GM12872 (cell line): Measurements from ENCODE around the gene CERS6.

Experiments
- TF ChIP-seq, protein P1 (sequence below): IDR thresholded peaks from 3 replicates; pipeline ENCODE4 v1.5.1; 2011; ENCODE audit warnings: low read depth, mild to moderate bottlenecking, low read length, moderate library complexity; ENCODE audit not compliant: insufficient read depth

CERS6 gene

DNA sequence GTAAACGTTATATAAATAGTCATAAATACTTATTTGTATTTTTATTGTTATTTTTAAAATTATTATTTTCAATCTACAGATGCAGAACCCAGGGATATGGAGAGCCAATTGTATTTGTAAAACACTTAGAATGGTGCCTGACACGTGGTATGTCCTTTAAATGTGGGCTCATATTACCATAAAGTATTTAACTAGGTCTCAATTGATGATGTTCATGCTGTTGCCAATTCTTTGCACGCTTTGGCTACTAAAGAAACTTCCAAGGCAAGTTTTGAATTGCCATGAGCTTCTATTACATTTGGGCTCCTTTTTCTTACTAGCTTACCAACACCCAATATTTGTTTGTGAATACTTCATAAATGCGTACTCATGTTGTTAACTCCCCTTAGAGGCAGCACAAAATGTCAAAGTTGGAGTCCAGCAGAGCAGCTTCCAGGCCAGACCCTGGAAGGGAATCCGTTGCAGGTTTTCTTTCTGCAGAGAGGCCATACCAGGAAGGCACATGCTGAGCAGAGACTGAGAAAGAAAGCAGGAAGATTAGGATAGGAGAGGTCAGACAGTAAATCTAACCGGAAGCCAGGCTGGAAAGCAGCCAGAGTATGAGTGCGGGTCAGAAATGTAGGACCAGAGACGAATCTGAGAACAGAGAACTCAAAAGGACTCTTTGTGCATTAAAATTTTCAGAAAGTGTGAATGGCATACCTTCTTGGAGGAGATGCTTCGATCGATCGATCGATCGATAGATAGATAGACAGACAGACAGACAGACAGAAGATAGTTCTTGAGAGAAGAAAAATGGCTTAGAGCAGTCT lies 342.2 kb downstream of the CERS6 start:
- TF ChIP-seq, protein P1, sequence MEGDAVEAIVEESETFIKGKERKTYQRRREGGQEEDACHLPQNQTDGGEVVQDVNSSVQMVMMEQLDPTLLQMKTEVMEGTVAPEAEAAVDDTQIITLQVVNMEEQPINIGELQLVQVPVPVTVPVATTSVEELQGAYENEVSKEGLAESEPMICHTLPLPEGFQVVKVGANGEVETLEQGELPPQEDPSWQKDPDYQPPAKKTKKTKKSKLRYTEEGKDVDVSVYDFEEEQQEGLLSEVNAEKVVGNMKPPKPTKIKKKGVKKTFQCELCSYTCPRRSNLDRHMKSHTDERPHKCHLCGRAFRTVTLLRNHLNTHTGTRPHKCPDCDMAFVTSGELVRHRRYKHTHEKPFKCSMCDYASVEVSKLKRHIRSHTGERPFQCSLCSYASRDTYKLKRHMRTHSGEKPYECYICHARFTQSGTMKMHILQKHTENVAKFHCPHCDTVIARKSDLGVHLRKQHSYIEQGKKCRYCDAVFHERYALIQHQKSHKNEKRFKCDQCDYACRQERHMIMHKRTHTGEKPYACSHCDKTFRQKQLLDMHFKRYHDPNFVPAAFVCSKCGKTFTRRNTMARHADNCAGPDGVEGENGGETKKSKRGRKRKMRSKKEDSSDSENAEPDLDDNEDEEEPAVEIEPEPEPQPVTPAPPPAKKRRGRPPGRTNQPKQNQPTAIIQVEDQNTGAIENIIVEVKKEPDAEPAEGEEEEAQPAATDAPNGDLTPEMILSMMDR, result no peak

DNA sequence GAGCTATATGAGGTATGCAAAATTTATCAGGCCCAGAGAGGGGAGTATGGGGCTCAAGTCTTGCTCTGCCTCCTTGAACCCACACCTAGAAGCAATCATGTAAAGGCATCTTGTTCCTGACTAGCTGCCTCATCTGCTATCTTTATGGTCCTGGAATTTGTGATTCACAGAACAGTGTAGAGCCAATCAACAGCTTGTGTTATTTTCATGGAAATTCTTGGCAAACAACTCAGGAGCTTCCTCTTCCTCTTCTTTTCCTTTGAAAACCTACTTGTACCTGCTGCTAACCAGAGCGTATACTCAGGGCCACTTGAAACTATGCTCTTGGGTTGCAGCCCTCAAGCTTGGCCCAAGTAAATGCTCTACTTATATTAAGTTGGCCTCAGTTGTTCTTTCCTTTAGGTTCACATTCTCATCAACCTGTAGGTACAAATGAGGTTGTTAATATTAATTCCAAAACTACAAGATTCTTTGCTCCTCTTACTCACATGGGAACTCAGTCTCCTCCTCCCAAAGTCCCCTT lies 342.9 kb downstream of the CERS6 start:
- TF ChIP-seq, protein P1, result no peak

DNA sequence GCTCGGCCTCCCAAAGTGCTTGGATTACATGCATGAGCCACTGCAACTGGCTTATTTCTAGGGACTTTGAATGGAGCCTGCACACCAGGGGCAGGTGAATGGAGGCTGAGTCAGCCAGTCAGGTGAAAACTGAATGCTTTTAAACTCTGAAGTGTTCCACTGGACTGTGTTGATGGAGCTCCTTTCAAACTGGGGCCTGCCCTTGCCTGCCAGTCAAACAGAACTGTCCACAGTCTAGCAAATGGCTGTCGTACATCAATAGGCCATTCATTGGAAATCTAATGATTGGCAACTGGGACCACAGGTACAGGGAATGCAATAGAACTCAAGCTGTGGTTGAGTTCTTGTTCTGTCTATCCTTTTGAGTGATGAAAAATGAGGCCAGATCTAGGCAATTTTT lies 345.4 kb downstream of the CERS6 start:
- TF ChIP-seq, protein P1, result no peak

DNA sequence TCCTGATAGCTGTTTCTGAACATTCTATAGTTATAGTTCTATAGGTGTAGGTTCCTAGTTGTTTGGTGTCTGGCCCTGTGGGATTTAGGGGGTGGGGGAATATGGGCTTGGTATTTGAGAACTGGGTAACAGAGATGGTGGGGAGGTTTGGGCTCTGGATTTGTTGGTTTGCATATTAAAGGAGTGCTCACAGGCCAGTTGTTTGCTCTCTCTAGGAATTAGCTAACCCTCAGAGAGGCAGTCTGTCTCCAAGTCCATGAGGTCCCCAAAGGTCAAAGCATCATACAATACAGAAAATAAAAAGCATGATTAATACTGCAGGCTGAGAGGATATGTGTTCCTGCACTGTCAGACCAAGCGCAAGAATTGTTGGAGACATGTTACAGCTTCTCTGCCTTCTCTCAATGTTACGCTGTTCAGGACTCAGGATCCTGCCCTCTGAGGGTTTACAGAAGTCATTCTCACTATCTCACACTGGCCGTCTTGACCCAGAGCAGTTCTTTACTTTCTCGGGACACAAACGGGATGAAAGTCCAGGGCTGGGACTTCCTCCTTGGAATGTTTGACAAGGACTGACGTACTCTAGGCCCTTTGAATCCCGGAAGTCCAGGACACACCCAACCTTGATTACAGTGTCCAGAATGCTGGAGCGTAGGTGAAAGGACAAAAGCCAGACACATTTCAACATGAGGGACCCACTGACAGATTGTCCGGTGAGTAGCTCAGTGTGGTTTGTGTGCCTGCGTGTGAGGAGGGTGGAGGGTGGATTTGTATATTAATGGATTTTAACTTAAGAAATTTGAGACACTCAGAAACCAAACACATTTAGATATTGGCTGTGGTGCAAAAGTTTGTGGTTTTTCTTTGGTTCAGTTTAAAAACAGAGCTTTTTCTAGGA lies 346.1 kb downstream of the CERS6 start, which contains the start of gene NOSTRIN:
Gene NOSTRIN (plus strand): TSS at position 677 of the 898 bp plus-strand sequence. CDS start 10 bp downstream, at position 687.
- TF ChIP-seq, protein P1, result no peak

DNA sequence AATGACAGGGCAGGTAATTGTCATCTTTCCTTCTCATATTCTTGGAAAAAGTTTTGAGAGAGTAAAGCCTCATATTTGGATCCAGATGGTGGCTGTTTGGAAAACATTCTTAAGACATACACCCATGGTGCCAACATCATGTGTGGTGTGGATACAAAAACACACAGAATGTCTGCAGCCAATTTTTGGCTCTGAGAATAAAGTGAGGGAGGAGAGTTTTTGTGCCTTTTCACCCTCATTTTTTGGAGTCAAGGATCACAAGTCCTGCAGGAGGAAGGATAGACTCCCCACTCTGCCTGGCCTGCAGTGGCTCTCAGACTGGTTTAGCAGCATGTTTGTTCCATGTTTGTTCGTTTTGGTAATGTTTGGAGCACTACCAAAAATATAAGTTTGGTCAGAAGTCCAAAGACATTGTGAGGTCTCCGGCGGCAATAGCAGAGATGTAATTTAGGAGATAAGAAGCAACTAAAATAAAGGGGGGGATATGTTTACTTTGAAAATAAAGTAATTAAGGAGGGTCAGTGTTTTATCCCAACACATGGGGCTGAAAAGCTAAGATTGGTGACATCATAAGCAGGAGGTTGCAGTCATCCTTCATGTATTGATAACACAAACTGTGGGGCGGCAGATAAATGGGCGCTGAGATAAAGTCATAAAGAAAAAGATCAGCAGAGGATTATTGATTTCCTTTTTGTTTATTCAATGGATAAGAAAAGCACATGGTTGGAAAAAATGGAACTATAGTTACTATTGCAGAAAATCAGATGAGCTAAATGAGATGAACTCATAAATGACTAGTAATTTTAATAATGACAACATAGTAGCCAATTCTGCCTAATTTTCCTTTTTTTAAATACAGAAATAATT lies 347.0 kb downstream of the CERS6 start:
- TF ChIP-seq, protein P1, result no peak

DNA sequence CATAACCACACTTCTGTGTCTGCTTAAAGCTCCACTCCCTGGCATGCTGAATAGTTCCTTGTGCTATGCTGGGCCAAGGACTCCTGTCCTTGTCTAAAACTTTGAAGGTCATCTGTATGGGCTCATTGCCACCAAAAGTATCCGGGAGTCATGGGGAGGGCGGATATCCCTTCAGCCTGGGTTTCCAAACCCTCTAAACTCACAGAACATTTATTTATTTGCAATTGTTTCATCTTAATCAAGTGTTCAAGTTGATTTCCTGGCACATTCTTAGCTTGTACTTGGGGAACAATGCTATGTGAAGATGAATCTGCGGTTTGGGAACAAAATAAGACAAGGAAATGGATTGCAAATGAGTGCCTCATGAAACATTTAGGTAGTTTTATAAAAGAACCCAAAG lies 348.1 kb downstream of the CERS6 start:
- TF ChIP-seq, protein P1, result no peak
